Ecto neural progenitor cell (in vitro differentiated cells): ENCODE results near the gene FPGS.
"Not testable (repeated sequence)": the region's sequence is repeated elsewhere in the genome, so short reads cannot be mapped to it uniquely, and the experiment has no call there.

Experiments
- DNase-seq: peaks from one replicate; pipeline ENCODE4 v3.0.0-alpha.2; 2018; ENCODE audit warnings: low spot score

FPGS gene

DNA sequence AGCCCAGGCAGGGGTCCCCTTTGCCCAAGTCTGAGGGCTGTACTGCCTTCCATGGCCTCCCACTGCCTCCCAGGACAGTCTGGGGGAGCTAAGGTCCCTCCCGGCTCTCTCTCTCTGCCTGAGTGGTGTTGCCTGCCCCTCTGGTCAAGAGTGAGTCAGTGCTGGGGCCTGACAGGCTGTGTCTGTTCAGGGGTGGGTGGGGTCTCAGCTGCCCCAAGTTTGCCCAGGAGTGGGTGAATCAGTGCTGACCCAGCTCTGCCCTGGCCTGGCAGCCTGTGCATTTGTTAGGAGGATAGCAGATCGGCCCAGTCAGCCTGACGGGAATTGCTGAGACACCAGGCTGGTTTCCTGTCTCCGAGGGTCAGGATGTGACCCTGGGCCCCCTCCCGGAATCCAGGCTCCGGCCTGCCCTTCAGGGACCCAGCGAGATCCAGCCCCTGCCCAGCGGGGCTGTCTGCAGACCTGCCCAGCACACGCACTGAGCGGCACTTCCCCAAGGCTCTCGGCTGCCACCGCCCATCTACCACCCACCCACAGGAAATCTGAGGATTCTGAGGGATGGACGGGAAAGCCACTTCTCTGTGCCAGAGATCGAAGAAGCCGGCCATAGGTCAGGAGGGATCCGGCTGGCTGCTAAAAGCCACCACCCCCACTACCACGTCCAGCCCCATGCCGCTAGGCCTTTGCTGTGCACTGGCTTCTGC lies 35.8 kb downstream of the FPGS start:
- DNase-seq, result no peak

DNA sequence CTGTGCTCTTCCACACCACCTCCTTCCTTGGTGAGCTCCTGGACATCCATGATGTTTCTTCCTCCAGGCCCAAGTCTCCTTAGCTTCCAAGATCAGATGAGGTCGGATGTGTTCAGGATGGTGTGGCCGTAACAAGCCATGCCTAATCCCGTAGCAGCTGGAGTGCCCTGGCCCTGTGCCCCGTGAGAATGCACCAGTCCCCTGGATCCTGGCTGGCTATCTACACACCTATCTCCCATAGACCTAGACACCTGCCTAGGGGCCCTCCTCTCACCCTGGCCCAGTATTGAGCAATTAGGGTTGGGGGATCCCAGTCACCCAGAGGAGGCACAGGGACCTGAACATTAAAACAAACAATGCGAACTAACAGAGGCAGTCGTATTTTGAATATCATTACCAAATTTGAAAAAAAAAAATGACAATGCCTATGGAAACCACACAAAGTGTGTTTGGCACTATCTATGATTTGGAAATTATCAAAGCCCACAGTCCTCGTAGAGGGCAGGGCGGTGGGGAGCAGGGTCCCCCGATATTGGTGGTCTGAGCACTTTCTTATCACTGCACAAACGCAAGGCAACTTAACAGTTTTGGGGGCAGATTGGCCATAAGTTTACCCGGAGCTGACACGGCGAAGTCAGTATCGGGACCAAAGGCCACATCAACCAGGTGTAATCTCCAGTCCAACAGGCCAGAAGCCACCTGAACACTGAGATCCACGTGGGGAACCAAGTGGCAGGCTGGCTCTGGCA lies 38.6 kb downstream of the FPGS start:
- no peak for DNase-seq

DNA sequence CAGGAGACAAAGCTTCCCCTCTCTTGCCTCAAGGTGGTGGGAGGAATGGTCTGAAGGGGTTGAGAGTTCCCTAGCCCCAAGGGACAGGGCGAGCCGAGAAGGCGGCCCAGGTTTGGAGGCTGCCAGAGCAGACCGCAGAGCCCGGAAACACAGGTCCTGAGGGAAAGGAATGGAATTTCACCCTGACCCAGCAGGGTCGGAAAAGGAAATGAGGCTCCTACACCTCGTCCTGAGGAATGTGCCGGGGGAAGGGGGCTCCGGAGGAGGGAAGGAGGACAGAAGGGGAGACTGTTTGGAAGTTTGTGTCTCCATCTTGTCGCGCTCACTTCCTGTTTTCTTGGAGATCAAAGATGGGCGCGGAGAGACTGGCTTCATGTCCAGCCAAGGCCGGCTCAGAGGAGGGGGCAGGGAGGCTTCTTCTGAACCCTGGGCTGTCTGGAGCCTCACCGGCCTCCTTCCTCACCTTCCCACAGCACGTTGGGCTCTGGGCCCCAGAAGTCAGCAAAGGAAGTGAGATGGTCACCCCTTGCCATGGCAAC lies 42.2 kb downstream of the FPGS start:
- no peak for DNase-seq

DNA sequence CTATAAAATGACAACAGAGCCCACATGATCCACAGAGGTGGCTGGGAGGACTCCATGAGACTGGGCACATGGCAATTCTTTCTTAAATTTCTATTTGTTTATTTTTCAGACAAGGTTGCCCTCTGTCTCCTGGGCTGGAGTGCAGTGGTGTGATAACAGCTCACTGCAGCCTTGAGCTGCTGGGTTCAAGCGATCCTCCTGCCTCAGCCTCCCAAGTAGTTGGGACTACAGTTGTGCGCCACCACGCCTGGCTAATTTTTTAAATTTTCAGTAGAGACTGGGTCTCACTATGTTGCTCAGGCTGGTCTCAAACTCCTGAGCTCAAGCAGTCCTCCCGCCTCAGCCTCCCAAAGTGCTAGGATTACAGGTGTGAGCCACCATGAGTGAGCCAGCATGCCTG lies 42.9 kb downstream of the FPGS start:
- not testable (repeated sequence) for DNase-seq

DNA sequence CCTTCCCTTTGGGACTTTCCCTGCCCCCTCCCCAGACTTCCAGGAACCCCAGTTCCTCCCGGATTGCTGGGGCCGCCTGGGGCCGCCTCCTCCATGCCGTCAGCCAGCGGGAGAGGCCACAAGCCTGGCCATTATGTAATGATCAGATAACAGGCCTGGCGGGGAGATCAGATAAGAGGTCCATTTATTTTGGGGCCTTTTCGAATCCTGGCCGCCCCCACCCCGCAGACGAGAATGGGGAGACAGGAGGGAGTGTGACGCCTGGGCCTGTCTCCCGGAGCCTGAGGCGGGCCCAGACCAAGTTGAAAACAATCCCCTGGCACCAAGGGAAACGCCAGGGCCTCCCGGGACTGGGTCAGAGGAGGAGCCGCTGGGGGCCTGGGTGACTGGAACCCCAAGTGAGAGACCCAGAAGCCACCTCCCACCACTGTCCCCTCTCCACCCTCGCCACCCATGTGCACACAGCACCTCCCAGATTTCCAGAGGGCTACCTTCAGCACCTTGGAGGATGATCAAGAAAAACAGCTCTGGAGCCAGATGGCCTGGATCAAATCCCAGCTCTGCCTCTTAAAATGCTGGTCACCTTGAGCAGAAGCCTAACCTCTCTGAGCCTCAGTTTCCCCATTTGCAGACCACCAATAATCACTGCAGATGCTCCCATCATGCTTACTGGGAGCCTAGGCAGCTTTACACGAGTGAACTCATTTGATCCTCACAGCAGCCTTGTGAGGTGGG lies 43.9 kb downstream of the FPGS start:
- DNase-seq, result no peak

DNA sequence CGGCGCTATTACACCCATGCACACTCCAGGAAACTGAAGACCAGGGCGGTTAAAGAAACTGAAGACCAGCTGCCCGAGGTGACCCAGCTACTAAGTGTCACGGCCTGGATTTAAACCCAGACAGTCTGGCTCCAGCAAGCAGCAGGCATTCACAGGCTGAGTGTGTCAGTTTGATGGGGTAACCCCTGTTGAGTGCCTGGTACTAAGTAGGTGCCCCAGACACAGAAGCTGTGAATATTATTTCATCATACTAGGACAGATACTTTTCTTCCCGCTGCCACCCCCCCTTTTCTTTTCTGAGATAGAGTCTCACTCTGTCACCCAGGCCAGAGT lies 44.5 kb downstream of the FPGS start:
- DNase-seq, result no peak

DNA sequence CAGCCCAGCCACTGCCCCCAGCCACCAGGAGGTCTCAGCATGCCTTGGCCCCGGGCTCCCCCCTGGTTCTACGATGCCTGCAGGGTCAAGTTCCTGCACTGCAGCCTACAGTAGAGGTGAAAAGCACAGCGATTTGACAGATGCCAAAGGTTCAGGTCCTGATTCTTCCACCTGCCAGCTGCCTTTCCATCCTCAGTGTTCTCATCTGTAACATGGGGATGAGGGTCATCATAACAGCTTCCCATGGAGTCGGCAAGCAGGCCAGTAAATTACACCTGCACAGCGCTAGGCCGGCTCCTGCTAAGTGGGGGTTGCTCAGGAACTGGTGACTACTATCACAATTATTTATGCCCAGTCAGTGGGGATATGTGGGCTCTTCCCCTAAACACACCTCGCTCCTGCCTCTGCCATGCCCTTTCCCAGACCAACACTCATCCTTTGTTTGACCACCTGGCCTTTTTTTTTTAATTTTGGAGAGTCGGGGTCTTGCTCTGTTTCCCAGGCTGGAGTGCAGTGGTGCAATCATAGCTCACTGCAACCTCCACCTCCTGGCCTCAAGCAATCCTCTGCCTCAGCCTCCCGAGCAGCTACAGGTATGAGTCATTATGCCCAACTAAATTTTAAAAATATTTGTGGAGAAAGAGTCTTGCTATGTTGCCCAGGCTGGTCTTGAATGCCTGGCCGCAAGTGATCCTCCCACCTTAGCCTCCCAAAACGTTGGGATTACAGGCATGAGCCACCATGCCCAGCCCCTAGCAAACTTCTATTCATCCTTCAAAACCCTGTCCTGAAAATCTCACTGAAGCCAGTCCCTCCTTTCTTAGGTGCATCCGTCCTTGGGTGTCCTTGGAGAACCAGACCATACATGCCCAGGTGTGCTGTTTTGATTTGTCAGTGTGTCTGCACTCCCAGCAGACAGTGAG lies 45.4 kb downstream of the FPGS start:
- no peak for DNase-seq

DNA sequence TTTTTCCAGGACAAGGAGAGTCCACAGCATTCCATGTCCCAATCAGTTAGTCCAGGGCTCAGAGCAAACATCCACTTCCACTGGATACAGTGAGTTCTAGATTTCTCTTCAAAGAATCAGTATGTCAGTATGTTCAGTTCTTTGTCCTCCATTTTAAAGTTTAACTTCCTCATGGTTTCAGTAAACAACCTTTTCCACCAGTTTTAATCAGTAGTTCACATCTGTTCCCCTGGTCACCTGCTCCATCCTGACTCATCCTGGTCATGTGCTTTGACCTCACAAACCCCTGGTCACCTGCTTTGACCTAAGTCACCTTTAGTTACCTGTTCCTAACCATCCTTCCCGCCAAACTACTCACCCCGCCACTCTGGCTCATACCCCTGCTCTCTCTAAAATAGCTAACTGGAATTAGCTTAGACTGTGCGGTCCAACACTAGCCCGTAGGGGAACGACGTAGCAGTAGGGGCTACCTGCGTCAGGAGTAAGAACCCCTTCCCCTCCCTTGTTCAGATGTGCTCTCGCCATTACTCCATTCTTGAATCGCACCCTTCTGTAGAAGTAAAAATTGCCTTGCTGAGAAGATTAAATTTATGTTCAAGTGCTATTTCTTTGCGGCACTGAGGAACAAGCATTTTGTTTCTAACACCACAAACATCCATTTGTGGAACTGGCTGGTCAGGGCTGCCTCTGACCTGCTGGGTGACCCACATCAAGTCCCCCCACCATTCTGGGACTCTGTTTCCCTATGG lies 46.2 kb downstream of the FPGS start:
- no peak for DNase-seq

DNA sequence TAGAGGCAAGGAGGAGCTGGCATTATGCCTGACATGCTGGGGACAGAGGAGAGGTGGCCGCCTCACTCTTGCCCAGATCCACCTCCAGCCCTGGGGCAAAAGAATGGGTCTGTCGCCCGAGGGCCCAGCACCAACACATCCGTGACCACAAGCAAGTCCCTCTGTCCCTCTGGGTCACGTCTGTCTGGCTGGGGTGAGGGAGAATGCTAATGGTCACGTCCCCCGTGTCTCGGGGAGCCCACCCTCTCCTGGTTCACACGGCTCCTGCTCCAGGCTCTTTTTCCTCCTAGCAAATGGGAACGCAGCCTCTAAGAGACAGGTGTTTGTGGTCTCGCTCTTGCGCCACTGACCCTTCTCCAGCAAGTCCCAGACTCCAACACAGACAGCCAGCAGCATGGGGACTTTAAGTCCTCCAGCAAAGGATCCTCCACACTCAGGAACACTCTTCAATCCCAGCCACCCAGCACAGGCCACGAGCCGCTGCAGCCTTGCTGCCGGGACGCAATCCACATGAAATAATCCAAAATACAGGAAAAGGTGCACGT lies 47.7 kb downstream of the FPGS start:
- DNase-seq, result no peak

DNA sequence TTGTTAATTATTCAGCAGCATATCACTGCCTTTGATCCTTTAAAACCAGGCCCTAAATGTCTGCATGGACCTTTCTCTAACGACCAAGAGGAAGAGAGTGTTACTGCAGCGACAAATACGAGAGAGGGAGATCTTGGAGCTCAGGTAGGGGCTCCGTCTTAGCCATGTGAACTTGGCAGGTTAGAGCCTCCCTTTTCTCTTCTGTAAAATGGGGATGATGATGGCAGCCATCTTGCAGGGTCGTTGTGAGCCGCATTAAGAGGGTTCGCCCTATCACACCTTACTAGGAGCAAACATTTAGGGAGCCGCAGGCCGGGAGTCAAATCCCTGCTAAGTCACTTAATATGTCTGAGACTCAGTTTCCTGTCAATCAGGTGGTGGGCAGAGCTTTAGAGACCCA lies 50.1 kb downstream of the FPGS start:
- DNase-seq, result no peak

DNA sequence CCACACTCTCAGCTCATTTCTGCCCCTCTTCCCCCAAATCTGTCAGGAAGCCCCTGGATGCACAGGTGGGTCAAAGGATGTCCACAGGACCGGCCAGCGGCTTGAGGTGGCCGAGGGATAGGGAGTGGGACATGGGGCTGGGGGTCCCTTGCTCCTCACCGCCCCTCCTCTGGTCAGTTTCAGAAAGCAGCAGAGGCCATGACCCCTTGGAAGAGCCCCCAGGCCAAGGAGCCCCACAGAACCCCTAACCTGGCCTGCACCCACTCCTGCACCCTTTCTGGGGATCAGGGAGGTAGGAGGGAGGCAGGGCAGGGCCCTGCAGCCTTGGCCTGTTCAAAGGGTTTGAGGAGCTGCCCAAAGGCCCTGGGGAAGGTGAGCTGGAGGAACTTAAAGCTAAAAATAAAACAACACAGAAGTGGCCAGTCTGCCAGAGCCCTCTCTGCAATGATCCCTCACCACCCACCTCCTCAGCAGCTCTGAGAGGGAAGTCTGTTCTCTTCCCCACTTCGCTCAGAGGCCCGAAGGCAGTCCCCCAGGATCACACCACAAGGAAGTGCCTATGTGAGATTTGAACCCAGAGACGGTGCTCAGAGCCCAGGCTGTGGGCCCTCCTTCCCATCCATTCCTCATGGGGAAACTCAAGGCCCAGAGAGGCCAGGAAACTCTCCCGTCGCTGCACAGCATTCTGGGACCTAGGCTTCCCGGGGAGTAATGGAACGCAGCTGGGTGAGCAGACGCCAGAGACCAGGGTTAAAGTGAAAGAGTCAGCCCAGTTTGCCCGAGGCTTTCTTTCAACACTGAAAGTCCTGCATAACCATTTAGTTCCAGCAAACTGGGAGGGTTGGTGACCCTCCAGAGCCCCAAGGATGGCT lies 50.9 kb downstream of the FPGS start:
- DNase-seq, result no peak

DNA sequence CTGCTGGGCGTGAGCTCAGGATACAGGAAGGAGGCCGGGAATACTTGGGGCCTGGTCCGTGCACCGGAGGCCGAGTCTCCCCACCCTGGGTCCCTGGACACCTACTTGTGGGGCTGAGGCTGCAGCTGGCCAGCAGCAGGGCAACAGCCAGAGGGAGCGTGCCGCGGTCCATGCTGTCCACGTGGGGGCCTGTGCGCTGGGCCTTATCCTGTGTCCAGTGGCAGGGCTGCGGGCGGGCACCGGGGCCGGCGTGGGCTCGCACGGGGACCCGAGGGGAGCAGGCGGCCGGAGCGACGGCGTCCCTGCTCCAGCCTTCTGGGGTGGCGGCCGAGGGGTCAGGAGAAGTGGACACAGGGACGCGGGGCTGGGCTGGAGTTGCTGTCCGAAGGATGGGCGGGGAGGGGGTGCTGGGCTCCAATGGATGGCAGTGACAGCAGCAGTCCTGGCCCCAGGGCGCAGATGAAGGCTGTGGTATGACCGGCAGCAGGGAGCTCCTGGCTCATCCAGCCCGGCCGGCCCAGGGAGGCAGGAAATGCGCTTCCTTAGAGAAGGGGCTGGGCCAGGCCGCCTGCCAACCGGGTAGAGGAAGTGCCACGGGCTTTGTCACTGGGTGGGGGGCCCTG lies 51.6 kb downstream of the FPGS start, which contains the start of gene ENG:
TSS of gene ENG (minus strand) at position 475 of the 623 bp plus-strand sequence. CDS start at position 172, 303 bp downstream.
- no peak for DNase-seq

DNA sequence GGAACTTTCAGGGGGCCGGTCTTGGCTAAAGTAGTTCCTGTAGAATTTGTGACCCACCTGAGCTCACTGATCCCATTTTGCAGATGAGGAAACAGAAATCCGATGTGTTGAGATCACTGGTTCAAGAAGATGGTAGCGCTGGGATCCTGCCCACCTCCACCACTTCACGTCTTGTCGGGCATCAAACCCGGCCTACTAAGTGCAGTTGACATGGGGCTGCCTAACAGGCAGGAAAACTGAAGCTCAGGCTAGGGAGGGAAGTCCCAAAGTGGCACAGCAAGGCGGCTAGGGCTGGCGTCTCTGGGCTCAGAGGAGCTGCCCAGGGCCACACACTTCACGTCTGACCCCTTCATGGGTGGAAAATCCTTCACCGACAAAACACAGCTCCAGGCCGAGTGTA lies 52.3 kb downstream of the FPGS start:
- no peak for DNase-seq

DNA sequence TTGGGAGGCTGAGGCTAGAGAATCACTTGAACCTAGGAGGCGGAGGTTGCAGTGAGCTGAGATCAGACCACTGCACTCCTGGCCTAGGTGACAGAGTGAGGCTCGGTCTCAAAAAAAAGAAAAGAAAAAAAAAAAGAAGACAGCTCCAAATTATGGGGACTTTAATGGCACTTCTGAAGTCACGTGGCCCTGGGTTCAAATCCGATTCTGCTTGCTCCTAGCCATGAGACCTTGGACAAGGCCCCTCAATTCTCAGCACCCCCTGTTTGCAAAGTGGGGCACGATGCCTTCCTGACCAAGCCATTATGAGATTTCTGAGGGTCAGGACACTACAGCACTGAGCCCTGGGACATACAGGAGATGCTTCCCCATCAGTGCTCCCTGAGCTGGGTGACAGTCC lies 52.8 kb downstream of the FPGS start:
- DNase-seq, result no peak

DNA sequence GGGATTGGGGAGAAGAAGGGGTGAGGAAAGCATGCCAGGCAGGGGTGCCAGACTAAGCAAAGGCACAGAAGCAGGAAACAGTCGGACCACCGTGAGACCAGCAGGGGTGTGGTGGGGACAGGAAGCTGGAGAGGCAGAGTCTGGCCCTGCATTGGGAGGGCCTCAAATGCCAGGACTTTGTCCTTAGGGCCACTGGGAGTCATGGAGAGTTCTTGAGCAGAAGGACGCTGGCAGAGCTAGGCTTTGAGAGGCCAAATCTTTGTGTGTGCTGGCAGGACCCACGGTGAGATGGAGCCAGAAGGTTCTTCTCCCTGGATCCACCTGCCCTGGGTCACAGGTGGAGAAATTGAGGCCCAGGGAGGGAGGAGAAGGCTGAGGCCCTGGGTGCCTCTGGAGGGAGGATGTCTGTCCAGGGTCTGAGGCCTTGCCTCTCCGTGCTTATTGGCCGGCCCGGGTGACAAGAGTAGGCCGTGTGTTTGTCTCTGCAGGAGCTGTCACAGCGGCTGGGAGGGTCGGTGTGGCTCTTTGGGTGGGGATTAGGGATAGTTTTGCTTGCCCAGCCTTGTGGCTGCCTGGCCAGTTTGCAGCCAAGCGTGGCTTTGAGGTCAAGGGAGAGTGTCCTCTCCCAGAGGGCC lies 53.5 kb downstream of the FPGS start:
- no peak for DNase-seq

DNA sequence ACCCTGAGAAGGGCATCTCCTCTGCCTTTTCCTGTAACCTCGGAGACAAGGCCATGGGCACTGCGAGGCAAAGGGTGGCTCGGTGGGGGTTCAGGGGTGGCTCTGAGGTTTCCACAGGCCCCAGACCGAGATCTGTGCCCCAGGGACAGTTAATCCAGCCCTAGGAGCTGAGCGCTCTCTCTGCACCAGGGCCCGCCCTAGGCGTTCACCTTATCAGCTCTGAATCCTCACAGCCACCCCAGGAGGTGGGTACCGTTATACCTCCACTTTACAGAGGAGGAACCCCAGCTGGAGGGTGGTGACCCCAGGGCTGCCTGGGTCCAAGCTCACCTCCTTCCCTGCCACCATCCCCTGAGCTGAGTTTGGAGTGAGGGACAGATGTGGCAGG lies 54.0 kb downstream of the FPGS start:
- DNase-seq, result no peak

DNA sequence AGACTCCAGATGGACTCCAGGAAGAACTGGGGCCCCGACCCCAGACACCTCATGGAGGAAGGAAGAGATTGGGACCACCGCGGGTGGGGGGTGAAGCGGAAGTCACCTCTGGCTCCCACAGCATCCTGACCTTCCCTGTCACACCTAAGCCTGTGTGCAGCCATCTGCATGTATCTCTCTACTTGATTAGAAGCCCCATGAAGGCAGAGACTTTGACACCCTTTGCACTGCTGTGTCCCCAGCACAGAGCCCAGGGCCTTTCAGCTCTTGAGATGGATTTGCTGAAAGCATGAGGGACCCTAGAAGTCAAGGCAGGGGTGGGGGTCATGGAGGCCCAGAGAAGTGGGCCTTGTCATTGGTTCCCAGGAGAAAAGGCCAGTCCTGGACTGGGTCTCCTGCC lies 54.6 kb downstream of the FPGS start:
- DNase-seq, result no peak

DNA sequence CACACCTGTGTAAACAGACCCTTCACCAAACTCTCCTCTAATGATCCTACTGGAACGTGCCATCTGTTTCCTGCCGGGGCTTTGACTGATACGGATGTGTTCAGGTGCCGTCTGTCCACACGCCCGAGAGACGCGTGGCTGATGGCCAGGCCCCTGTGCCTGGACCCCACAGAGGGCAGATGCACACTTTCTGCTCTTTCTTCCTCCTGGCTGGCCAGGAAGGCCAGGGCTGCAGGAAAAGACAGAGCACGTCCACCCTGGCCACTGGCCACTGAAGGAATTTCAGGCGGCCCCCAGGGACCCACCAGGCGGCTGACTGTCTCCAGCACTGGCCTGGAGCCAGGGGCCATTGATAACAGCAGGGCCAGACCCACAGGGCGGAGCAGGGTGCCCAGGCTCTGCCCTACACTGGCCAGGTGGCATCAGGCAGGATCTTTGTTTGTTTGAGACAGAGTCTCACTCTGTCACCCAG lies 55.4 kb downstream of the FPGS start:
- DNase-seq, result no peak

DNA sequence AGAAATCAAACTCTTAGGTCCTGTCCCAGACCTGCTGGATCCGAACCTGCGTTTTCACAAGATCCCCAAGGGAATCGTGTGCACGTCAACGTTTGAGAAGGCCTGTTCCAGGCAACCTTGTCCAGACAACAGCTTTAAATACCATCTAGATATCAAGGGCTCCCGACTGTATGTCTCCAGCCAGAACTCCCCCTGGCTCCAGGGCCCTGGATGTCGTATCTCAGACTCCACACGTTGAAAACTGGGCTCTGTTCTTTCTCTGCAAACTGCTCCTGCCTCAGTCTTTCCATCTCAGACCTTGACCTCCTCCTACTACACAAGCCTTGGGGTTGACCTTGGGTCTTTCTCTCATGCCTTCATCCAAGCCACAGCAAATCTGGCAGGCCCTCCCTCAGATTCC lies 57.6 kb downstream of the FPGS start:
- DNase-seq, result no peak
